ENCODE measurements around the gene NUP210L.

NUP210L gene

GRCh38 chr1:153945795-153946621 lies 208.9 kb downstream of the NUP210L start:
- peak overlapping the region; percentile 87 for H3K4me3 ChIP-seq (ENCODE audit: low read depth, low read length)

- H3K4me3 ChIP-seq (ENCODE audit: low read depth, low read length): peak overlapping the region; percentile 87
These were observed 209.6 kb downstream of the NUP210L start for GRCh38 chr1:153945131-153945794.

DNA sequence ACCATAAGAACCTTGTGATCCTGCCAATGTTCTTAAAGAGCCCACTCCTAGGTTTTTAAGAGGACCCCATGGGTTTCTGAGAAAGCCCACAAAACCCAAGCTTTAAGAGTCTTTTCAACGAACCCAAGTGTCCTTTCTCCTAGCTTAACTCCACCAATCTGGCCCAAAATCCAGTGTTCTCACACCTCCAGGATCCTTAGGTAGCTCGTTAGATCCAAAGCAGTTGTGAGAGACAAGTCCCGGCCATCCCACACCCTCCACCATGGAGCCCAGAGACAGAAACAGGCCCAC lies 210.1 kb downstream of the NUP210L start:
- H3K4me3 ChIP-seq (ENCODE audit: low read depth, low read length): no peak overlapping the region

DNA sequence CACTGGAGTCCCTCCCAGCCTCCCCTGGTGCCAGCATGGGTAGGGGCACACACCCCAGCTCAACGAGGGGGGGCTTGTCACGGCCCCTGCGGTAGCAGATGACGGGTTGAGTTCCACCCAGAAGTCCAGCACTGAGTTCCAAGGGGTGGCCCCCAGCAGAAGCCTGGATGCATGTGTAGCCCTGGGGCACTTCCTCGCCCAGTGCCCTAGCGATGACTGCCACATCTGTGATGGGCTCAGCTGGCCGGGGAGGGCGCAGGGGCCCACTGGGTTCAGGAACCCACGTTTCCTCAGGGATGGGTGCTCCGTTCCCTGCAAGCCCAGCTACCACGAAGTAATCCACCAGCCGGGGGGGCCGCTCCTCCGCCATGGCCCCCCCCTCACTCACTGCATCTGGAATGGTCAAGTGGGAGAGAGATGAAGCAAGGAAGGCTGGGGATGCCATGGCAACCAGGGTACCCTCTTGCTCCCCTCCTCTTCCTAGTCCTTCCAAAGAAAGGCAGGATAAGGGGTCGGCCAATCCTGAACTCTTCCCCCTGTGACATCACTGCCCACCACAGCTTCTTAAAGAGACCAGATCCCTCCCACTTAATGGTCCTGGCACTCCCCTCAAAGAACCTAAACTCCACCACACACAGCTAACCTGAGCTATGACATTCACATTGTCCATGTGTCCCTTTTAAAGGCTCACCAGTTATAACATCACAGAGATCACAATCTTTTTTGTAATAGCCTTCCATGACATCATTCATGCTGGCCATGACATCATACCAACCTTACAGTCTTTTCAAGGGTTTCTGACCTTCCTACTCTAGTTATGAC lies 210.7 kb downstream of the NUP210L start:
- H3K4me3 ChIP-seq (ENCODE audit: low read depth, low read length): no peak overlapping the region

DNA sequence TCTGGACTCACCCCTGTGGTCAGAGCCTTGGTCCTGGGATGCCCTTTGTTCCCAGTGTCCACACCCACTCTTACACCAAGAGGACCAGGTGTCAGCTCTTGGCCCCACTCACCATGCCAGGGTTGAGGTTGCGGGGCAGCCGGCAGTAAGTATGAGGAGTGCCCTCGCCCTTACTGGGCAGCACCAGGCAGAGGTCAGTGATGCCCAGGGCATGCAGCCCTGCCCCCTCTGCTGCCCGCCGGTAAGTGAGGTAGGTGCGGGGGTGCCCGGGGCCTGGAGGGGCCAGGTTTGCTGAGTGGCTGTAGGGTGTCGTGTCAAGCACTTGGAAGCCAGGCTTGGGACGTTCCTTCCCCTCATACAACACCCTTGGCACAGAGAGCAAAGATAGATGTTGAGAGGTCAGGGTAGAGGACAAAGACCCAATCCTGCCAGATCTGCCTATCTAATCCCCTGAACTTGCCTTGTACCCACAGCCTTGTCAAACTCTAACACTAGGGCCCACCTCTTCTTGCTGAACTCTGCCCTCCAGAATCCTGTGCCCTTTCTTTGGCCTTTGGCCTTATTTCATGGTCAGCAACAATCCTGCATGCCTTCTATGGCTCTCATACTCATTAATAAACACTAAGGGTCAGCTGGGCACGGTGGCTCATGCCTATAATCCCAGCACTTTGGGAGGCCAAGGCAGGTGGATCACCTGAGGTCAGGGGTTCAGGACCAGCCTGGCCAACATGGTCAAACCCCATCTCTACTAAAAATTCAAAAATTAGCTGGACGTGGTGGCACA lies 211.9 kb downstream of the NUP210L start:
- H3K4me3 ChIP-seq (ENCODE audit: low read depth, low read length): no peak overlapping the region
